Measurements from ENCODE around the gene BAZ1A. TPM values are rescaled to one million over a fixed set of nuclear protein-coding genes. Genes with fewer than 3 reads are reported as not detected.

The BAZ1A gene
- total and polyA plus RNA-seq, 12 donors: 3.8 to 14.5 (median 5.2) TPM

- DNase-seq (peak; percentile 81 to 90), ATAC-seq (peak; percentile 82 to 94 (median 86))
- intact Hi-C loops (cut with DNase I): loop anchor here in 8 of 10 donors (1.0 to 10.0 kb wide), 7 partner anchors 46 to 251 kb away; partner anchors contain the start of genes SRP54 (in 6 of the 8), PPP2R3C (in 2 of the 8), PRORP (in 2 of the 8) and FAM177A1 (in 1 of the 8)
- Histone ChIP-seq H3K27me3 (no peaks in the 10 kb centered on the region), H3K4me3 (peak overlapping the region; percentile 73 to 96 (median 81)), H3K9me3 (no peaks in the 10 kb centered on the region), H3K36me3 (peaks cover 0 to 11% (median 0%) of the 10 kb centered on the region in 9 donors), H3K27ac (peak overlapping the region; percentile 93 to 100 (median 98)), H3K4me1 (peaks cover 0 to 41% (median 7%) of the 10 kb centered on the region in 9 donors)
- no peak for TF ChIP-seq CTCF (IDR thresholded peaks at IDR 0.05)
- WGBS, 2 donors: 1% methylated on average over 65 to 81 of the region's 81 CpGs
Measured at GRCh38 chr14:34873589-34874385, 1.4 kb downstream of the BAZ1A start.

GRCh38 chr14:34872822-34873588 is 2.2 kb downstream of the BAZ1A start:
- intact Hi-C loops (cut with DNase I): loop anchor here in 7 of 10 donors (1.0 to 10.0 kb wide), 6 partner anchors 46 to 252 kb away; partner anchors contain the start of genes SRP54 (in 5 of the 7), PPP2R3C (in 2 of the 7), PRORP (in 2 of the 7) and FAM177A1 (in 1 of the 7)
- Histone ChIP-seq H3K4me1 (peaks cover 0 to 41% (median 7%) of the 10 kb centered on the region in 9 donors), H3K27ac (peak overlapping the region; percentile 93 to 100 (median 98)), H3K36me3 (peaks cover 0 to 17% (median 0%) of the 10 kb centered on the region in 9 donors), H3K27me3 (no peaks in the 10 kb centered on the region), H3K4me3 (peak overlapping the region; percentile 73 to 96 (median 81)), H3K9me3 (no peaks in the 10 kb centered on the region)
- no peak for TF ChIP-seq CTCF (IDR thresholded peaks at IDR 0.05)
- no peak for DNase-seq
- 3 to 4% methylated on average over 19 of the region's 19 CpGs for WGBS, 2 donors
- ATAC-seq: peak in 1 of 8 donors; percentile 34

GRCh38 chr14:34867199-34867598 is 8.0 kb downstream of the BAZ1A start:
- no peak for ATAC-seq
- Histone ChIP-seq H3K9me3 (no peaks in the 10 kb centered on the region), H3K36me3 (peaks cover 0 to 57% (median 0%) of the 10 kb centered on the region in 9 donors), H3K27ac (no peak overlapping the region), H3K4me1 (peaks cover 0 to 24% (median 0%) of the 10 kb centered on the region in 9 donors), H3K27me3 (no peaks in the 10 kb centered on the region), H3K4me3 (no peak overlapping the region)
- intact Hi-C loops (cut with DNase I): no loop called here
- no peak for TF ChIP-seq CTCF (IDR thresholded peaks at IDR 0.05)
- no peak for DNase-seq
- WGBS, 2 donors: 95 to 98% methylated on average over 5 of the region's 5 CpGs
